DOHH2 (cell line): ENCODE data around the gene RBM15B.

Experiments
- H3F3A ChIP-seq: fragments of 200-600 bp; sonication (generic), shearing (Covaris generic); 2 replicates; pipeline ENCODE4 v1.6.0; 2016; ENCODE audit warnings: antibody characterized with exemption, mild to moderate bottlenecking; ENCODE audit not compliant: control insufficient read depth, insufficient read depth
- H3K27ac ChIP-seq: fragments of 200-600 bp; sonication (generic); 2 replicates; pipeline ENCODE4 v1.5.1; 2014; ENCODE audit warnings: low read depth, mild to moderate bottlenecking, low read length, moderate library complexity
- H3K27me3 ChIP-seq: fragments of 200-600 bp; sonication (generic); 2 replicates; pipeline ENCODE4 v1.6.1; 2014; ENCODE audit warnings: mild to moderate bottlenecking, low read length, mixed read lengths; ENCODE audit not compliant: control insufficient read depth
- H3K36me3 ChIP-seq: fragments of 200-600 bp; sonication (generic); 2 replicates; pipeline ENCODE4 v1.6.1; 2014; ENCODE audit warnings: mild to moderate bottlenecking, low read length, moderate library complexity, mixed read lengths; ENCODE audit not compliant: control insufficient read depth
- H3K4me1 ChIP-seq: fragments of 200-600 bp; sonication (generic); 2 replicates; pipeline ENCODE4 v1.6.1; 2014; ENCODE audit warnings: mild to moderate bottlenecking, low read length, mixed read lengths; ENCODE audit not compliant: control insufficient read depth
- H3K4me2 ChIP-seq: fragments of 200-600 bp; sonication (generic); 2 replicates; pipeline ENCODE4 v1.6.0; 2014; ENCODE audit warnings: mild to moderate bottlenecking, low read length, moderate library complexity
- H3K4me3 ChIP-seq: fragments of 200-600 bp; sonication (generic); 2 replicates; pipeline ENCODE4 v1.5.1; 2014; ENCODE audit warnings: mild to moderate bottlenecking, low read length, mixed read lengths
- H3K79me2 ChIP-seq: fragments of 200-600 bp; sonication (generic); 2 replicates; pipeline ENCODE4 v1.6.1; 2014; ENCODE audit warnings: mild to moderate bottlenecking, low read length, mixed read lengths; ENCODE audit not compliant: control insufficient read depth
- H3K9me2 ChIP-seq: fragments of 200-600 bp; sonication (generic); replicated peaks from 2 replicates; pipeline ENCODE4 v1.6.1; 2014; ENCODE audit warnings: mild to moderate bottlenecking, low read length, mixed read lengths; ENCODE audit not compliant: control insufficient read depth
- H3K9me3 ChIP-seq: fragments of 200-600 bp; sonication (generic); 2 replicates; pipeline ENCODE4 v1.6.1; 2014; ENCODE audit warnings: antibody characterized with exemption, low read length, mixed read lengths; ENCODE audit not compliant: control insufficient read depth, insufficient read depth
- H4K20me1 ChIP-seq: fragments of 200-600 bp; sonication (generic); 2 replicates; pipeline ENCODE4 v1.6.0; 2014; ENCODE audit warnings: low read depth, mild to moderate bottlenecking, antibody characterized with exemption, low read length, moderate library complexity; ENCODE audit not compliant: control insufficient read depth, insufficient read depth
- EZH2phosphoT487 ChIP-seq: fragments of 200-600 bp; sonication (generic); IDR thresholded peaks from 2 replicates; pipeline ENCODE4 v1.6.1; 2017; ENCODE audit warnings: borderline replicate concordance, mild to moderate bottlenecking, antibody characterized with exemption, low read length, moderate library complexity, mixed read lengths
- TF ChIP-seq, protein P1 (sequence below): fragments of 200-600 bp; sonication (generic); IDR thresholded peaks from one replicate; pipeline ENCODE4 v1.5.1; 2014; ENCODE audit warnings: antibody characterized with exemption, mild to moderate bottlenecking, low read depth, low read length; ENCODE audit not compliant: poor library complexity, severe bottlenecking

RBM15B gene

DNA sequence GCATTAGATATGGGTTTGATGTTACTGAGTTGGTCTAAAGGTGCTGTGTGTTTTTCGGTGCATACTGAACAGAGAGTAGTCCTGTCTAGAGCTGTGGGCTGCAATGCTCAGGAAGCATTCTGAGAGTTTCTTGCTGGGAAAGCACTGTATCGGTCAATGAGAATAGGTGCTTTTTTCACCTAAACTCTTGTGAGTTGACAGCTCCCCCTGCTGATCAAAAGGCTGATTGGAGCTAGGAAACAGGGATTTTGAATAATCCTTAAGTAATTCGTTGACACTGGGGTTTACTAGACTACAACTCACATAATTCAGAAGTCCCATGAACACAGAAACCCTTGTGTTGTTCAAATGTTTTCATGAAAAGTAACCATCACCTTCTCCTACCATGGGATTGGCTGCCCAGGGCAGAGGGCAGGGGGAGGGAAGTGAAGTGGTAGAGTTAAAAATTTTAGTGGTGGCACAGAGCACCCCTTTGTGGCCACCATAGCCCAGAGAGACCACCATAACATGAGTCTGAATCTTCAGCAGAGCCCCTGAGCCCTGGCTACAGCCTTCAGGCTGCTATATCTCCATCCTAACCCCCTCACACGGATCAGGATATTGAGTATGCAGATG, 19.0 kb upstream of the RBM15B start:
- H3F3A ChIP-seq: no peaks in the 10 kb centered on the region
- no peaks in the 10 kb centered on the region for H3K4me1 ChIP-seq
- peaks cover 28% of the 10 kb centered on the region for H3K27me3 ChIP-seq
- H3K4me3 ChIP-seq: no peak overlapping the region
- H3K79me2 ChIP-seq: no peaks in the 10 kb centered on the region
- H3K4me2 ChIP-seq: no peak overlapping the region
- TF ChIP-seq, protein P1, sequence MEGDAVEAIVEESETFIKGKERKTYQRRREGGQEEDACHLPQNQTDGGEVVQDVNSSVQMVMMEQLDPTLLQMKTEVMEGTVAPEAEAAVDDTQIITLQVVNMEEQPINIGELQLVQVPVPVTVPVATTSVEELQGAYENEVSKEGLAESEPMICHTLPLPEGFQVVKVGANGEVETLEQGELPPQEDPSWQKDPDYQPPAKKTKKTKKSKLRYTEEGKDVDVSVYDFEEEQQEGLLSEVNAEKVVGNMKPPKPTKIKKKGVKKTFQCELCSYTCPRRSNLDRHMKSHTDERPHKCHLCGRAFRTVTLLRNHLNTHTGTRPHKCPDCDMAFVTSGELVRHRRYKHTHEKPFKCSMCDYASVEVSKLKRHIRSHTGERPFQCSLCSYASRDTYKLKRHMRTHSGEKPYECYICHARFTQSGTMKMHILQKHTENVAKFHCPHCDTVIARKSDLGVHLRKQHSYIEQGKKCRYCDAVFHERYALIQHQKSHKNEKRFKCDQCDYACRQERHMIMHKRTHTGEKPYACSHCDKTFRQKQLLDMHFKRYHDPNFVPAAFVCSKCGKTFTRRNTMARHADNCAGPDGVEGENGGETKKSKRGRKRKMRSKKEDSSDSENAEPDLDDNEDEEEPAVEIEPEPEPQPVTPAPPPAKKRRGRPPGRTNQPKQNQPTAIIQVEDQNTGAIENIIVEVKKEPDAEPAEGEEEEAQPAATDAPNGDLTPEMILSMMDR: peak; percentile 75
- no peak for TF ChIP-seq EZH2phosphoT487
- no peaks in the 10 kb centered on the region for H3K36me3 ChIP-seq
- H3K9me3 ChIP-seq: no peaks in the 10 kb centered on the region
- H3K27ac ChIP-seq: no peak overlapping the region
- no peaks in the 10 kb centered on the region for H3K9me2 ChIP-seq
- no peaks in the 10 kb centered on the region for H4K20me1 ChIP-seq

DNA sequence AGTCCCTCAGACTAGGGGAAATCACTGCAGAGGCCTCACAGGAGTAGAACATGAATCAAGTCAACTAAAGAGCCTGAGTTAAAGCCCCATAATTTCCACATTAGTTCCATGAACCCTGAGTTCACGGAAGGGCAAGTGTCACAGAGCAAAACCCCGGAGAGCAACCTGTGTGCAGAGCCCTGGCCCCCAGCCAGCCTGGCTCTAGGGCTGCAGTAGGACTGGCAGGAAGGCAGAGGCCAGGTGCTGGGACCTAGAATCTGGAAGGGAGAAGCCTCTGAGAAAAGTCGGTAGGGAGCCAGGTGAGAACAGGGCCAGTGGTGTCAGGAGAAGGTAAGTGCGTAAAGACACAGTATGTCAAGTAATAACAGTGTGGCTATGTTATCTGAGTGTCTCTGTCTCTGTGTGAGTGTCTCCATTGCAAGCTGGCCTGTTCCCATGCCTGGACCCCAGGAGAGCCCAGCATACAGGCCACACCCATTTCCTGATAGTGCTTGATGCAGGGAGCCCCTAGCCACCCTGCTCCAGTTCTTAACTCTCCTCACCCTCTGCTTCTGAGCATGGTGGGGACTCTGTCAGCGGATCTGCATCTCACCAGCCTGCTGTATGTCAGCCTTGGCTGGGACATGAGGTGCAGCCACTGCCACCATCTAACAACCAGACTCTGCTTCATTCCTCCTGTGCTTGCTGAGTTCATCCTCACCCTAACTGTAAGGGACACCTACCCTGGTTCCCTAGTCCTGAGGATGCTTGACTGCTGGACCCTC, 17.2 kb upstream of the RBM15B start:
- Histone ChIP-seq H3K4me3 (no peak overlapping the region), H3K36me3 (no peaks in the 10 kb centered on the region), H3K4me2 (no peak overlapping the region), H3K9me3 (no peaks in the 10 kb centered on the region), H3K9me2 (no peaks in the 10 kb centered on the region), H3K27me3 (peaks cover 28% of the 10 kb centered on the region), H4K20me1 (no peaks in the 10 kb centered on the region), H3F3A (no peaks in the 10 kb centered on the region), H3K79me2 (no peaks in the 10 kb centered on the region), H3K4me1 (no peaks in the 10 kb centered on the region), H3K27ac (no peak overlapping the region)
- TF ChIP-seq, protein P1: no peak
- TF ChIP-seq EZH2phosphoT487: no peak

DNA sequence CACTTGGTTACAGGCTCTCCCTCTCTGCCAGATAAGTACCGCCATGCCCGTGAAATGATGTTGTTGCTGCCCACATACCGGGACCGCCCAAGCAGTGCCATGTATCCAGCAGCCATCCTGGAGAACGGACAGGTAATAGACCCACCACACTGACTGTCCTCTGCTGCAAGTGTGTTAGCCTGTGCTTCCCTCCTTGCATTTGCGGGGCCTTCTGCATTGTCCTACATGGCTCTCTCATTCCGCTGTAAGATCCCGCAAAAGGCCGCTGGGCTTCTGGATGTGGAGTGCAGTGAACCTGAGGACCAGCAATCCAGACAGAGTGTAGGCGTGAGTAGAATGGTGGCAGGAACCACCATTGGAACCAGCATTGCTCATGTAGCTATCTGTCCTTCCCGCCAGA, 16.6 kb upstream of the RBM15B start:
- no peak for TF ChIP-seq EZH2phosphoT487
- TF ChIP-seq, protein P1: no peak
- H3K36me3 ChIP-seq: no peaks in the 10 kb centered on the region
- peaks cover 28% of the 10 kb centered on the region for H3K27me3 ChIP-seq
- H3K4me1 ChIP-seq: no peaks in the 10 kb centered on the region
- no peaks in the 10 kb centered on the region for H3K79me2 ChIP-seq
- no peaks in the 10 kb centered on the region for H3K9me2 ChIP-seq
- no peak overlapping the region for H3K27ac ChIP-seq
- H3K4me2 ChIP-seq: no peak overlapping the region
- no peaks in the 10 kb centered on the region for H3K9me3 ChIP-seq
- H4K20me1 ChIP-seq: no peaks in the 10 kb centered on the region
- H3F3A ChIP-seq: no peaks in the 10 kb centered on the region
- H3K4me3 ChIP-seq: no peak overlapping the region
